DOHH2 (cell line): Measurements from ENCODE around the gene SLC4A2.

ENCODE experiments used
- H3F3A ChIP-seq: fragments of 200-600 bp; sonication (generic), shearing (Covaris generic); 2 replicates; pipeline ENCODE4 v1.6.0; 2016; ENCODE audit warnings: antibody characterized with exemption, mild to moderate bottlenecking; ENCODE audit not compliant: control insufficient read depth, insufficient read depth
- H3K27ac ChIP-seq: fragments of 200-600 bp; sonication (generic); 2 replicates; pipeline ENCODE4 v1.5.1; 2014; ENCODE audit warnings: low read depth, mild to moderate bottlenecking, low read length, moderate library complexity
- H3K27me3 ChIP-seq: fragments of 200-600 bp; sonication (generic); 2 replicates; pipeline ENCODE4 v1.6.1; 2014; ENCODE audit warnings: mild to moderate bottlenecking, low read length, mixed read lengths; ENCODE audit not compliant: control insufficient read depth
- H3K36me3 ChIP-seq: fragments of 200-600 bp; sonication (generic); 2 replicates; pipeline ENCODE4 v1.6.1; 2014; ENCODE audit warnings: mild to moderate bottlenecking, low read length, moderate library complexity, mixed read lengths; ENCODE audit not compliant: control insufficient read depth
- H3K4me1 ChIP-seq: fragments of 200-600 bp; sonication (generic); 2 replicates; pipeline ENCODE4 v1.6.1; 2014; ENCODE audit warnings: mild to moderate bottlenecking, low read length, mixed read lengths; ENCODE audit not compliant: control insufficient read depth
- H3K4me2 ChIP-seq: fragments of 200-600 bp; sonication (generic); 2 replicates; pipeline ENCODE4 v1.6.0; 2014; ENCODE audit warnings: mild to moderate bottlenecking, low read length, moderate library complexity
- H3K4me3 ChIP-seq: fragments of 200-600 bp; sonication (generic); 2 replicates; pipeline ENCODE4 v1.5.1; 2014; ENCODE audit warnings: mild to moderate bottlenecking, low read length, mixed read lengths
- H3K79me2 ChIP-seq: fragments of 200-600 bp; sonication (generic); 2 replicates; pipeline ENCODE4 v1.6.1; 2014; ENCODE audit warnings: mild to moderate bottlenecking, low read length, mixed read lengths; ENCODE audit not compliant: control insufficient read depth
- H3K9me2 ChIP-seq: fragments of 200-600 bp; sonication (generic); replicated peaks from 2 replicates; pipeline ENCODE4 v1.6.1; 2014; ENCODE audit warnings: mild to moderate bottlenecking, low read length, mixed read lengths; ENCODE audit not compliant: control insufficient read depth
- H3K9me3 ChIP-seq: fragments of 200-600 bp; sonication (generic); 2 replicates; pipeline ENCODE4 v1.6.1; 2014; ENCODE audit warnings: antibody characterized with exemption, low read length, mixed read lengths; ENCODE audit not compliant: control insufficient read depth, insufficient read depth
- H4K20me1 ChIP-seq: fragments of 200-600 bp; sonication (generic); 2 replicates; pipeline ENCODE4 v1.6.0; 2014; ENCODE audit warnings: low read depth, mild to moderate bottlenecking, antibody characterized with exemption, low read length, moderate library complexity; ENCODE audit not compliant: control insufficient read depth, insufficient read depth
- EZH2phosphoT487 ChIP-seq: fragments of 200-600 bp; sonication (generic); IDR thresholded peaks from 2 replicates; pipeline ENCODE4 v1.6.1; 2017; ENCODE audit warnings: borderline replicate concordance, mild to moderate bottlenecking, antibody characterized with exemption, low read length, moderate library complexity, mixed read lengths
- TF ChIP-seq, protein P1 (sequence below): fragments of 200-600 bp; sonication (generic); IDR thresholded peaks from one replicate; pipeline ENCODE4 v1.5.1; 2014; ENCODE audit warnings: antibody characterized with exemption, mild to moderate bottlenecking, low read depth, low read length; ENCODE audit not compliant: poor library complexity, severe bottlenecking

The SLC4A2 gene

DNA sequence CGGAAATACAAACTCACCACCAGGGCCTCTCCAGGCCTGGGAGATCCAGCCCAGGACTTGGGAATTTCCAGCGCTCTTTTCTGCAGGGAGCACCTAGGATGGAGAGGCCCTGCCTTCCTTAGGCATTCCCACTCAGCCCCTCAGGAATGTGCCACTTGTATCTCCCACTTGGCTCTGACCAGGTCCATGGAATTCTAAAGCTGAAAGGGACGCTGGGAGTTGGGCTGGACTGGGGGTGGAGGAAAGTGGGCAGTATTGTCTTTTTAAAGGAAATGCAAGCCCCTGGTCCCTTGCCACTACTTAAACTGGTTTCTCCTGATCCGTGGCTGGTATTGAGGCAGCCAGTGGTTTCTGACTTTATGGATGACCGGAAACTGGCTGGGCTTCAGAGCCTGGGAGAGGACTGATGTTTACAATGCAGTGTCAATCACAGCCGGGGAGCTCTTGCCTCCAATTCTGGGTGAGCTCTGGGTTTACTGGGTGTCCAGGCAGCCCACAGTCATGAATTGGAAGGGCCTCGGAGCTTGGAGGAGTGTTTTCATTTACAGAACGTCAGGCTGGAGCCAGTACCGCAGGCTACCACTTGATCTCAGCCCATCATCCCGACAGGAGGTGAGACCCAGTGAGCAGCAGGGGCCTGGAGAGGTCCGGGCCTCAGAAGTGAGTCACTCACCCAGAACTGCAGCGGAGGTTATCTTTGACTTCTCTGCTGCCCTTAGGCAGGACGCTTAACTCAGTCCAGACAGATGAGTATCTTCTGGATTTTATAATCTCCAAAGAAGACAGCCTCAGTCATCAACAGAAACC is 54.2 kb downstream of the SLC4A2 start:
- Histone ChIP-seq H3K36me3 (no peaks in the 10 kb centered on the region), H3K27me3 (peaks cover 13% of the 10 kb centered on the region), H3K4me1 (no peaks in the 10 kb centered on the region), H3K27ac (no peak overlapping the region), H3K9me3 (no peaks in the 10 kb centered on the region), H3K79me2 (no peaks in the 10 kb centered on the region), H3K9me2 (no peaks in the 10 kb centered on the region), H3K4me3 (no peak overlapping the region), H4K20me1 (peaks cover 5% of the 10 kb centered on the region; the same call in 1 of the 2 replicates), H3F3A (no peaks in the 10 kb centered on the region), H3K4me2 (no peak overlapping the region)
- no peak for TF ChIP-seq EZH2phosphoT487
- TF ChIP-seq, protein P1, sequence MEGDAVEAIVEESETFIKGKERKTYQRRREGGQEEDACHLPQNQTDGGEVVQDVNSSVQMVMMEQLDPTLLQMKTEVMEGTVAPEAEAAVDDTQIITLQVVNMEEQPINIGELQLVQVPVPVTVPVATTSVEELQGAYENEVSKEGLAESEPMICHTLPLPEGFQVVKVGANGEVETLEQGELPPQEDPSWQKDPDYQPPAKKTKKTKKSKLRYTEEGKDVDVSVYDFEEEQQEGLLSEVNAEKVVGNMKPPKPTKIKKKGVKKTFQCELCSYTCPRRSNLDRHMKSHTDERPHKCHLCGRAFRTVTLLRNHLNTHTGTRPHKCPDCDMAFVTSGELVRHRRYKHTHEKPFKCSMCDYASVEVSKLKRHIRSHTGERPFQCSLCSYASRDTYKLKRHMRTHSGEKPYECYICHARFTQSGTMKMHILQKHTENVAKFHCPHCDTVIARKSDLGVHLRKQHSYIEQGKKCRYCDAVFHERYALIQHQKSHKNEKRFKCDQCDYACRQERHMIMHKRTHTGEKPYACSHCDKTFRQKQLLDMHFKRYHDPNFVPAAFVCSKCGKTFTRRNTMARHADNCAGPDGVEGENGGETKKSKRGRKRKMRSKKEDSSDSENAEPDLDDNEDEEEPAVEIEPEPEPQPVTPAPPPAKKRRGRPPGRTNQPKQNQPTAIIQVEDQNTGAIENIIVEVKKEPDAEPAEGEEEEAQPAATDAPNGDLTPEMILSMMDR, result no peak

DNA sequence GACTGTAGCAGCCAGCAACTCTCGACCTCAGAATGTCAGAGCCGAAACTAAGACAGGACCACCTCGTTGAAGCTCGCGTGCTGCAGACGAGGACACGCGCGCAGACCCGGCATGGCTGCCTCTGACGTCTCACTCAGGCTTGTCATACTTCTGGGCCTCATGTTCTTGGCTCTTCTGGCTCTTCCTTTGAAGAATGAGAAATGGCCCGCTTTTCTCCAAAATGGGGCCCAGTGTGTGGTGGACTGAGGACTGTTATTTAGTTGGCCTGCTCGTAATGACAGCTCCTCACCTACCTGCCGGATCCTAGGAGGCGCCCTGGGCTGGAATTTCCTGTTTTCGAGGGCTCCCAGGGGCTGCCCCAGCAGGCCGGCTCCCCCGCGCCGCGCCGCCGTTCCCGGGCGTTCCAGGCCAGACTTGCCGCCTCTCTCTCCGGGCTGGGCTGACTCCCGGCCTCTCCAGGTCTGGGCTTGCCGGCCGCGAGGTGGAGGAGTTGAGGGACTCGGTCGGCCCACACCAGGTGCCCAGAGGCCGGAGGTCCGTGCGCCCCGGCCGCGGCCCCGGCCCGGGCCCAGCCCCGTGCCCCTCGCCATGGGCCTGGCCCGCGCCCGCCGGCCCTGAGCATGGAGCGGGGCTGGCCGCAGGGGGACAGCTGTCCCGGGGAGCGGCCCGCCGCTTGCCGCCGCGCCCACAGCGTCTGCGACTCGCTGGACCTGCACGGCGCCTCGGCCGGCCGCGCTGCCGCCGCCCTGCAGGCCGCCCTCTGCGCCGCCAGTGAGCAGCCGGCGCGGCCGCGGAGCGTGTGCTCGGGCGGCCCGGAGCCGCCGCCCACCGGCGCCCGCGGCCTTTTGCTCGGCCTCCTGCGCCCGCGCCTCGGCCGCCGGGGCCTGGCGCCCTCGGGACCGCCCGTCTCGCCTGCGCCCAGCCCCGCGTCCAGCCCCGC is 55.0 kb downstream of the SLC4A2 start:
- H3K27me3 ChIP-seq, result peaks cover 13% of the 10 kb centered on the region
- no peak overlapping the region for H3K4me2 ChIP-seq
- no peak overlapping the region for H3K4me3 ChIP-seq
- H3F3A ChIP-seq, result no peaks in the 10 kb centered on the region
- TF ChIP-seq EZH2phosphoT487, result no peak
- TF ChIP-seq, protein P1, result no peak
- no peaks in the 10 kb centered on the region for H3K9me3 ChIP-seq
- H3K4me1 ChIP-seq, result no peaks in the 10 kb centered on the region
- no peaks in the 10 kb centered on the region for H3K79me2 ChIP-seq
- peaks cover 5% of the 10 kb centered on the region; the same call in 1 of the 2 replicates for H4K20me1 ChIP-seq
- H3K27ac ChIP-seq, result no peak overlapping the region
- no peaks in the 10 kb centered on the region for H3K36me3 ChIP-seq
- H3K9me2 ChIP-seq, result no peaks in the 10 kb centered on the region

- no peaks in the 10 kb centered on the region for H3K36me3 ChIP-seq
- no peak overlapping the region for H3K27ac ChIP-seq
- H3K79me2 ChIP-seq, result no peaks in the 10 kb centered on the region
- H3K9me3 ChIP-seq, result no peaks in the 10 kb centered on the region
- H3K9me2 ChIP-seq, result no peaks in the 10 kb centered on the region
- peaks cover 5% of the 10 kb centered on the region; the same call in 1 of the 2 replicates for H4K20me1 ChIP-seq
- no peak overlapping the region for H3K4me3 ChIP-seq
- H3K27me3 ChIP-seq, result peaks cover 10% of the 10 kb centered on the region
- no peaks in the 10 kb centered on the region for H3K4me1 ChIP-seq
- TF ChIP-seq, protein P1, result no peak
- TF ChIP-seq EZH2phosphoT487, result no peak
- H3K4me2 ChIP-seq, result no peak overlapping the region
- H3F3A ChIP-seq, result no peaks in the 10 kb centered on the region
Observed at GRCh38 chr7:151115121-151115835, 55.9 kb downstream of the SLC4A2 start.
